Astrocyte (in vitro differentiated cells and primary cell): ENCODE measurements around the gene BBX. TPM values are rescaled to one million over a fixed set of nuclear protein-coding genes. Genes with fewer than 3 reads are reported as not detected.

Experiments
- DNase-seq: peaks from one replicate; pipeline ENCODE4 v3.0.0-alpha.2; 2010; ENCODE audit warnings: low read depth
- FAIRE-seq: peaks from 2 replicates; lab custom pipeline; 2011; peaks lifted over from hg19 to GRCh38; lab: Jason Lieb, UNC
- H2AFZ ChIP-seq: 2 replicates; pipeline ENCODE4 v1.6.0; 2012; ENCODE audit warnings: low read depth, low read length, inconsistent platforms
- H3K27ac ChIP-seq: 2 replicates; pipeline ENCODE4 v1.5.1; 2011; ENCODE audit warnings: low read depth, low read length, inconsistent platforms
- H3K27me3 ChIP-seq: 2 replicates; pipeline ENCODE4 v1.6.0; 2011; ENCODE audit warnings: low read length, inconsistent platforms; ENCODE audit not compliant: insufficient read depth
- H3K36me3 ChIP-seq: 2 replicates; pipeline ENCODE4 v1.5.1; 2011; ENCODE audit warnings: low read length, inconsistent platforms; ENCODE audit not compliant: insufficient read depth
- H3K4me1 ChIP-seq: 2 replicates; pipeline ENCODE4 v1.5.1; 2011; ENCODE audit warnings: low read length, inconsistent platforms; ENCODE audit not compliant: insufficient read depth
- H3K4me2 ChIP-seq: 2 replicates; pipeline ENCODE4 v1.6.0; 2012; ENCODE audit warnings: low read length, inconsistent platforms
- H3K4me3 ChIP-seq: 2 replicates; pipeline ENCODE4 v1.5.1; 2011; ENCODE audit warnings: low read depth, mild to moderate bottlenecking, low read length, inconsistent platforms; ENCODE audit not compliant: insufficient read depth
- H3K79me2 ChIP-seq: 2 replicates; pipeline ENCODE4 v1.6.0; 2012; ENCODE audit warnings: mild to moderate bottlenecking, low read length, inconsistent platforms; ENCODE audit not compliant: insufficient read depth
- H3K9ac ChIP-seq: 2 replicates; pipeline ENCODE4 v1.6.0; 2012; ENCODE audit warnings: mild to moderate bottlenecking, low read length, inconsistent platforms
- H3K9me3 ChIP-seq: 2 replicates; pipeline ENCODE4 v1.5.1; 2012; ENCODE audit warnings: low read depth, mild to moderate bottlenecking, low read length, inconsistent platforms; ENCODE audit not compliant: insufficient read depth
- H4K20me1 ChIP-seq: 2 replicates; pipeline ENCODE4 v1.6.0; 2012; ENCODE audit warnings: low read length, inconsistent platforms; ENCODE audit not compliant: insufficient read depth
- H3K27ac Mint-ChIP-seq: one replicate; pipeline ENCODE4 v1.8.0; 2021; ENCODE audit warnings: mild to moderate bottlenecking, mixed read lengths; ENCODE audit not compliant: unreplicated experiment
- H3K27me3 Mint-ChIP-seq: one replicate; pipeline ENCODE4 v1.8.0; 2021; ENCODE audit warnings: low read depth, mixed read lengths; ENCODE audit not compliant: unreplicated experiment
- H3K36me3 Mint-ChIP-seq: one replicate; pipeline ENCODE4 v1.8.0; 2021; ENCODE audit warnings: low read depth, mixed read lengths; ENCODE audit not compliant: unreplicated experiment
- H3K4me1 Mint-ChIP-seq: one replicate; pipeline ENCODE4 v1.8.0; 2021; ENCODE audit warnings: low read depth, mixed read lengths; ENCODE audit not compliant: unreplicated experiment
- H3K4me3 Mint-ChIP-seq: one replicate; pipeline ENCODE4 v1.8.0; 2021; ENCODE audit warnings: mild to moderate bottlenecking, moderate library complexity, mixed read lengths; ENCODE audit not compliant: unreplicated experiment
- H3K9me3 Mint-ChIP-seq: one replicate; pipeline ENCODE4 v1.8.0; 2021; ENCODE audit warnings: mild to moderate bottlenecking, mixed read lengths; ENCODE audit not compliant: unreplicated experiment
- EZH2 ChIP-seq: IDR thresholded peaks from 2 replicates; pipeline ENCODE4 v1.6.1; 2012; ENCODE audit warnings: mild to moderate bottlenecking, low read length, inconsistent platforms; ENCODE audit not compliant: insufficient read depth
- total RNA-seq: library from RNA; stranded (reverse); gene quantifications from 2 replicates; pipeline ENCODE4 v1.2.1, GENCODE V29; 2021
- TF ChIP-seq, protein P1 (sequence below): IDR thresholded peaks from 2 replicates; pipeline ENCODE4 v1.5.1; 2011; ENCODE audit warnings: low read depth, mild to moderate bottlenecking, inconsistent platforms, low read length, moderate library complexity; ENCODE audit not compliant: insufficient read depth

Gene BBX
- total RNA-seq, 1 donor from 2014 or later, result 91.6 TPM

DNA sequence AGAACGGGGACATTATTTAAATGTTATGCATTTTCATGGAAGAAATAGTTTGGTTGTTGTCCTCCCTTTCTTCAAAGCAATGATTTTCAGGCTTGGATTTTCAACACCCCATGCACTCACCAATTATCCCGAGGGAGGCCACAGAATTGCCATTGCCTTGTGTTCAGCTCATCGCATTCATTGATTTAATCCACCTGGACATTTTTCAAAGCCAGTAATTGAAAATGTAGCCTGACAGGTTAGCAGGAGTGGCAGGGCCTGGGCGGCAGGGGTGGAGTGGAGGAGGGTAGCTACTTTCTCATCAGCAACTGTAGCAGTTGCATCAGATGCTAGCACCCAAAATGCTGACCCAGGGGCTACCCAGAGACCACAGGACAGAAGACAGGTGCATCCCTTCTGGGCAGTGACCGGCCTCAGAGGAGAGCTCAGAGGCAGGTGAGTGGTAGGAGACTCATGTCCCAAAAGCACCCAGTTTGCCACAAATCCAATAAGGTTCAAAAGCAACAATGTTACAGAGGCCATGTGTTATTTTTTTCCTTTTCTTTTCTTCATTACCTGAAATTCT lies 325.7 kb downstream of the BBX start:
- Histone ChIP-seq H3K27ac (no peak overlapping the region), H3K4me1 (no peaks in the 10 kb centered on the region), H3K27me3 (peaks cover 2% of the 10 kb centered on the region), H3K36me3 (no peaks in the 10 kb centered on the region), H2AFZ (no peak overlapping the region), H3K9ac (no peak overlapping the region), H3K79me2 (no peaks in the 10 kb centered on the region), H3K4me3 (no peak overlapping the region), H3K4me2 (no peak overlapping the region), H3K9me3 (no peaks in the 10 kb centered on the region), H4K20me1 (no peaks in the 10 kb centered on the region)
- Mint-ChIP-seq H3K27me3 (no peaks in the 10 kb centered on the region), H3K27ac (no peak overlapping the region), H3K36me3 (no peaks in the 10 kb centered on the region), H3K9me3 (peaks cover 4% of the 10 kb centered on the region), H3K4me3 (no peak overlapping the region), H3K4me1 (peaks cover 8% of the 10 kb centered on the region)
- no peak for DNase-seq
- no peak for FAIRE-seq
- TF ChIP-seq, protein P1, sequence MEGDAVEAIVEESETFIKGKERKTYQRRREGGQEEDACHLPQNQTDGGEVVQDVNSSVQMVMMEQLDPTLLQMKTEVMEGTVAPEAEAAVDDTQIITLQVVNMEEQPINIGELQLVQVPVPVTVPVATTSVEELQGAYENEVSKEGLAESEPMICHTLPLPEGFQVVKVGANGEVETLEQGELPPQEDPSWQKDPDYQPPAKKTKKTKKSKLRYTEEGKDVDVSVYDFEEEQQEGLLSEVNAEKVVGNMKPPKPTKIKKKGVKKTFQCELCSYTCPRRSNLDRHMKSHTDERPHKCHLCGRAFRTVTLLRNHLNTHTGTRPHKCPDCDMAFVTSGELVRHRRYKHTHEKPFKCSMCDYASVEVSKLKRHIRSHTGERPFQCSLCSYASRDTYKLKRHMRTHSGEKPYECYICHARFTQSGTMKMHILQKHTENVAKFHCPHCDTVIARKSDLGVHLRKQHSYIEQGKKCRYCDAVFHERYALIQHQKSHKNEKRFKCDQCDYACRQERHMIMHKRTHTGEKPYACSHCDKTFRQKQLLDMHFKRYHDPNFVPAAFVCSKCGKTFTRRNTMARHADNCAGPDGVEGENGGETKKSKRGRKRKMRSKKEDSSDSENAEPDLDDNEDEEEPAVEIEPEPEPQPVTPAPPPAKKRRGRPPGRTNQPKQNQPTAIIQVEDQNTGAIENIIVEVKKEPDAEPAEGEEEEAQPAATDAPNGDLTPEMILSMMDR, result no peak
- no peak for TF ChIP-seq EZH2

DNA sequence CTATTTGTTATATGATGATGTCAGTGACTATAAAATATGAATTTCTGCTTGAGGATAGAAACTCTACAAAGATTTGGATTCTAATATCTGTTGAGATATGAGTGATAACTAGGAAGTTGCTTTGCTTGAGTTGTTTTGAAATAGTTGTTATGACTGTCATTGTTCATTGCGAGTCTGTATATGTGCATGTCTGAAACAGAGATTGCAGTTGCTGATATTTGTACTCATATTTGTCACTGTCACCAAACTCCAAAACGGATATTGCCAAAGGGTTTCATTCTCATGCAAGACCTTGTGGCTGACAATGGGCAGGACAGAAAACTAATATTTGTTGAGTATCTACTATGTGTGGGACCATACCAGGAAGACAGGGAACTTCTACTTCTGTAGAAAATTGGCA lies 327.9 kb downstream of the BBX start:
- H3K27me3 Mint-ChIP-seq, result peaks cover under 1% of the 10 kb centered on the region
- H3K4me1 Mint-ChIP-seq, result peaks cover 6% of the 10 kb centered on the region
- no peak overlapping the region for H3K4me3 Mint-ChIP-seq
- TF ChIP-seq, protein P1, result no peak
- no peak for TF ChIP-seq EZH2
- Histone ChIP-seq H3K27ac (no peak overlapping the region), H3K79me2 (no peaks in the 10 kb centered on the region), H3K4me1 (no peaks in the 10 kb centered on the region), H3K4me2 (no peak overlapping the region), H3K4me3 (no peak overlapping the region), H3K9ac (no peak overlapping the region), H2AFZ (no peak overlapping the region), H4K20me1 (no peaks in the 10 kb centered on the region), H3K9me3 (no peaks in the 10 kb centered on the region), H3K27me3 (peaks cover 2% of the 10 kb centered on the region), H3K36me3 (no peaks in the 10 kb centered on the region)
- DNase-seq (no peak), FAIRE-seq (peak; percentile 52)
- peaks cover 4% of the 10 kb centered on the region for H3K9me3 Mint-ChIP-seq
- H3K27ac Mint-ChIP-seq, result no peak overlapping the region
- H3K36me3 Mint-ChIP-seq, result no peaks in the 10 kb centered on the region

DNA sequence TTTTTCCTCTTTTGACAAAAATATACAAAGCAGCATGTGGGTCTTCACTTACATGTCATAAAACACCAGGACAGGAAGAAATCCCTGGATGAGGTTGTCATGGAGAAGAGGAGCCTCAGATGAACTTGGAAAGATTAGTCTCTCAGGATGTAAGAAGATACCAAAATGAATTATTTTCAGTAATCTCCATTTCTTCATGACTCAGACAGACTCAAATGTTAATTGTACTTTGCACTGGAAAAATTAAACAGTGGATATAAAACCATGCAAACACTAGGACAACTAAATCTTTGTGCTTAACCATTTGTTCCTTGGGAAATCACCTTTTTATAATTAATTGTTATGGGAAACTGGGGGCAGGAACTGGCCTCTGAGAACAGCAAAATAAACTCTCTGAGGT lies 331.1 kb downstream of the BBX start:
- H3K4me2 ChIP-seq, result no peak overlapping the region
- H3K27me3 ChIP-seq, result peaks cover 2% of the 10 kb centered on the region
- H4K20me1 ChIP-seq, result no peaks in the 10 kb centered on the region
- no peak for TF ChIP-seq EZH2
- TF ChIP-seq, protein P1, result no peak
- no peaks in the 10 kb centered on the region for H3K36me3 Mint-ChIP-seq
- no peaks in the 10 kb centered on the region for H3K4me1 ChIP-seq
- DNase-seq, result no peak
- no peaks in the 10 kb centered on the region for H3K36me3 ChIP-seq
- H3K9me3 Mint-ChIP-seq, result peaks cover 4% of the 10 kb centered on the region
- no peaks in the 10 kb centered on the region for H3K9me3 ChIP-seq
- H3K27me3 Mint-ChIP-seq, result peaks cover 5% of the 10 kb centered on the region
- H3K27ac ChIP-seq, result no peak overlapping the region
- H3K4me3 Mint-ChIP-seq, result no peak overlapping the region
- H3K27ac Mint-ChIP-seq, result no peak overlapping the region
- no peak for FAIRE-seq
- H3K9ac ChIP-seq, result no peak overlapping the region
- no peak overlapping the region for H2AFZ ChIP-seq
- H3K4me3 ChIP-seq, result no peak overlapping the region
- no peaks in the 10 kb centered on the region for H3K4me1 Mint-ChIP-seq
- no peaks in the 10 kb centered on the region for H3K79me2 ChIP-seq
